GM12891 (cell line): ENCODE data around the gene PPP1R3G.
A peak's percentile ranks its signal among the peaks of the same experiment; 100 is the strongest.

Source experiments
- DNase-seq: peaks from one replicate; pipeline ENCODE4 v3.0.0; 2011; ENCODE audit warnings: low spot score; ENCODE audit not compliant: insufficient read length
- FAIRE-seq: peaks from 2 replicates; lab custom pipeline; 2011; peaks lifted over from hg19 to GRCh38; lab: Jason Lieb, UNC
- PAX5 ChIP-seq: IDR thresholded peaks from 2 replicates; pipeline ENCODE4 v1.6.1; 2011; ENCODE audit warnings: low read length, moderate library complexity, mild to moderate bottlenecking; ENCODE audit not compliant: insufficient read depth, severe bottlenecking
- POLR2A ChIP-seq: IDR thresholded peaks from 2 replicates; pipeline ENCODE4 v1.6.1; 2011; ENCODE audit warnings: low read depth, low read length, control low read depth
- POLR2AphosphoS5 ChIP-seq: IDR thresholded peaks from 2 replicates; pipeline ENCODE4 v1.6.1; 2011; ENCODE audit warnings: low read depth, low read length, control low read depth
- POU2F2 ChIP-seq: IDR thresholded peaks from 2 replicates; pipeline ENCODE4 v1.6.1; 2011; ENCODE audit warnings: low read depth, mild to moderate bottlenecking, control low read depth, low read length, moderate library complexity
- SPI1 ChIP-seq: IDR thresholded peaks from 2 replicates; pipeline ENCODE4 v1.6.1; 2011; ENCODE audit warnings: low read depth, low read length, control low read depth
- TAF1 ChIP-seq: IDR thresholded peaks from 2 replicates; pipeline ENCODE4 v1.6.1; 2011; ENCODE audit warnings: low read depth, low read length, control low read depth

PPP1R3G gene

GRCh38 chr6:5083307-5083583, 1.9 kb upstream of the PPP1R3G start:
- DNase-seq (no peak), FAIRE-seq (no peak)
- no peak for TF ChIP-seq POLR2AphosphoS5
- TF ChIP-seq POU2F2 = no peak
- no peak for TF ChIP-seq POLR2A
- no peak for TF ChIP-seq TAF1
- TF ChIP-seq SPI1 = no peak
- no peak for TF ChIP-seq PAX5

DNA sequence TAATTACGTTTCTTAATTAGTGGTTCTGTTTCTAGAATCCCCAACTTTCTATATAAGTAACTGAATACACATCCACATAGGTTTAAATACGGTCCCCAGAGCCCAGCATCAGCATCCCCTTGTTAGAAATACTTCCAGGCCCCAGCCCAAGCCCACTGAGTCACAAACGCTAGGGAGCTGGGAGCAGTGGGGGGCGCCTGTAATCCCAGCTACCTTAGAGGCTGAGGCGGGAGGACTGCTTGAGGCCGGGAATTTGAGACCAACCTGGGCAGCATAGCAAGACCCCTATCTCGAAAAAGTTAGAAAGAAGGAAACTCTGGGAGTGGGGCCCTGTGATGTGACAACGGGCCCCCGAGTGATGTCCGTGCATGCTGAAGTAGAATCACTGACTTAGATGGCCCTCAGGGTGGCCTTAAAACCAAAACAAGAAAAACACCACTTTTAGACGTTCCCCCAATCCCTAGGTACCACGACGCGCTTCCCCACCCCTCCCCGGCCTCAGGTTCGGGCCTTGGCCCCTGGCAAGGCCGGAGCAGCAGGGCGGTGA, 1.3 kb upstream of the PPP1R3G start:
- FAIRE-seq = no peak
- no peak for DNase-seq
- TF ChIP-seq POU2F2 = no peak
- no peak for TF ChIP-seq TAF1
- no peak for TF ChIP-seq PAX5
- no peak for TF ChIP-seq SPI1

DNA sequence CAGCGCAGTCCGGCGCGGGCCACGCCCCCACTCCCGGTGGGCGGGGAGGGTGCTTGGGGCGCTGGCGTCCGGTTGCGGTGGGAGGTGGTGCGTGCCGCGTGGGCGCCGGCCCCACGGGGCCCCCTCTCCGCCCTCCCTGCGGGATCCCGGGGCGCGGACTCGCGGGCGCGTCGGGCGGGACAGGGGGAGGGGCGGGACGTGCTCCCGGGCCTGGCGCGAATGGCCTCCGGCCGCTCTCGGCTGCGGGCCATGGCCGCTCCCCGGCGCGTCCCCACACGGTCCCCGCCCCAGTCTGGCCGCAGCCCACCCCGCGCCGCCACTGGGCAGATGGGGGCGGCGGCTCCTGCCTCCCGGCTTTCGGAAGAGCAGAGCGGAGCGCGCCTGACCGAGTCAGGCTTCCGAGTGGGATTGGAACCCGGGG, 771 bp upstream of the PPP1R3G start:
- DNase-seq (no peak), FAIRE-seq (peak; percentile 31)
- TF ChIP-seq POLR2AphosphoS5 = no peak
- TF ChIP-seq TAF1 = no peak

DNA sequence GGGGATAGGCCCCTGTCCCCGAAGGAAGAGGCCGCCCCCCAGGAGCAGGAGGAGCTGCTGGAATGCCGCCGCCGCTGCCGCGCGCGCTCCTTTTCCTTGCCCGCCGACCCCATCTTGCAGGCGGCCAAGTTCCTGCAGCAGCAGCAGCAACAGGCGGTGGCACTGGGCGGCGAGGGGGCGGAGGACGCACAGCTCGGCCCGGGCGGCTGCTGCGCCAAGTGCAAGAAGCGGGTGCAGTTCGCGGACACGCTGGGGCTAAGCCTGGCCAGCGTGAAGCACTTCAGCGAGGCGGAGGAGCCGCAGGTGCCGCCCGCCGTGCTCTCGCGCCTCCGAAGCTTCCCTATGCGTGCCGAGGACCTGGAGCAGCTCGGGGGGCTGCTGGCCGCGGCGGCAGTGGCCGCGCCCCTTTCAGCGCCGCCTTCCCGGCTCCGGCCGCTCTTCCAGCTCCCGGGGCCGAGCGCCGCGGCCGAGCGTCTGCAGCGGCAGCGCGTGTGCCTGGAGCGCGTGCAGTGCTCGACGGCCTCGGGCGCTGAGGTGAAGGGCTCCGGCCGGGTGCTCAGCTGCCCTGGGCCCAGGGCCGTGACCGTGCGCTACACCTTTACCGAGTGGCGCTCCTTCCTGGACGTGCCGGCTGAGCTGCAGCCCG, 630 bp downstream of the PPP1R3G start:
- no peak for TF ChIP-seq PAX5
- no peak for TF ChIP-seq POLR2A
- no peak for TF ChIP-seq TAF1
- TF ChIP-seq POLR2AphosphoS5 = no peak
- TF ChIP-seq POU2F2 = no peak
- no peak for TF ChIP-seq SPI1
- FAIRE-seq = no peak
- no peak for DNase-seq

GRCh38 chr6:5086294-5086890, 1.3 kb downstream of the PPP1R3G start:
- TF ChIP-seq POU2F2 = no peak
- TF ChIP-seq POLR2AphosphoS5 = no peak
- no peak for TF ChIP-seq POLR2A
- no peak for TF ChIP-seq SPI1
- TF ChIP-seq PAX5 = no peak
- no peak for TF ChIP-seq TAF1
- FAIRE-seq (no peak), DNase-seq (no peak)

DNA sequence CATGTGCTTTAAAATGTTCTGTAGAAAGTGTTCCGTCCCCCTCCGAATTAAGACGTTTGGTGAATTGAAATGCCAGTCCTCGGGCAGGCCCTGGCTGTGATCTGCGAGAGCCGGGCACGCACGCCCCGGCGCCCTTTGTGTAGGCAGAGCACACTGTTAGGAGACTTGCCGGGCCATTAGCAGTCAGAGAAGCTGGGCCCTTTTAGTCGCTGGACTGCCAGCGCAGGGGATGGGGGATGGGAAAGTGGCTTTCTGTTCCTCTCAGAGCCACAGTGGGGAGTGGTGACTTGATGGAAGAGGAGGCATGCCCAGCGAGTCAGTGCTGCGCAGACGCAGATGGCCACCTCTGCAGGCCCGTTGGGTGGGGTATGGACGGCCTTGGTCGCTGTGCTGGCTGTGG, 2.2 kb downstream of the PPP1R3G start:
- TF ChIP-seq POU2F2 (no peak), POLR2A (no peak), PAX5 (no peak), POLR2AphosphoS5 (no peak), SPI1 (no peak), TAF1 (no peak)
- no peak for DNase-seq
- no peak for FAIRE-seq

DNA sequence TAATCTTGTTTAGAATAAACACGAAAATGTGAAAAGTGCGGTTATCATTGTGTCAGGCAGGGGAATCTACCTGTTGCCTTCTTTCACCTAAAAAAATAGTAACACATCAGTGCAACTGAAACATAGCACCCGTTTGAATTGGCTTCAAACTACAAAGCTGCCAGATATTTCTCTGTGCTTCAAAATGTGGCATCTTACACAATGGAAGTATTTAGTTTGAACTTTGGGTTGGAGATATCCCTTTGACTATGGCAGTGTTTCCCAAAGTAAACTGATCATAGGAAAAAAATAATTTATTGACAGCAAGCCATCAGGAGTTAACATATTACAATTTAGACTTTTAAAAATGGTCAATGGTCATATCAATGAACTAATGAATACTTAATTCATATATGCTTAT, 3.6 kb downstream of the PPP1R3G start:
- TF ChIP-seq SPI1 (no peak), TAF1 (no peak), POU2F2 (no peak), POLR2A (no peak), POLR2AphosphoS5 (no peak), PAX5 (no peak)
- FAIRE-seq (no peak), DNase-seq (no peak)

- DNase-seq = no peak
- peak; percentile 20 for FAIRE-seq
Observed at GRCh38 chr6:5089481-5090438, 4.6 kb downstream of the PPP1R3G start.

DNA sequence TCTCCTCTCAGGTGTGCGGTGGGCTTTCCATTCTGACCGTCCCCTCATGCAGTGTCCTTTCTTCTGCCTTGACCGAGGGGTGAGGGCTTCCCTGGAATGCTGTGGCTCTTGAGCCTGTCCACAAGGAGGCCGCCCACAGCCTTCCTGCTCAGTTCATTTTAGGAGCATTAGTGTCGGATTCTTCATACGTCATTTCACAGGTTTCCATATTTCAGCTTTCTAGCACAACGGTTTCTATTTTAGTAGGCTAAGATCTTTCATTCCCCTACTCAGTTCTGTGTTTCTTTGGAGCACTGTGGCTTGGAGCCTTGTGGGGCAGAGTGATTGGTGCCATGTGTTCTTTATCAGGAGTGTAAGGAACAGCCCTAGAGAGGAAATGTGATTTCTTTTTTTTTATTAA, 5.5 kb downstream of the PPP1R3G start:
- DNase-seq = no peak
- FAIRE-seq = no peak
- TF ChIP-seq POLR2AphosphoS5 (no peak), POLR2A (no peak), SPI1 (no peak), TAF1 (no peak), POU2F2 (no peak), PAX5 (no peak)

More at GRCh38 chr6:5089481-5090438, 4.6 kb downstream of the PPP1R3G start:
- TF ChIP-seq TAF1 (no peak), POU2F2 (no peak), POLR2A (no peak), SPI1 (no peak)
